Endothelial cell of umbilical vein (primary cell): Measurements from ENCODE around the gene RCOR3.

Source experiments
- CTCF ChIP-seq, 2 donors: IDR thresholded peaks; 1 replicate in 1 of 2; 2 replicates in 1 of 2; pipeline ENCODE4 v1.5.1; 2011; ENCODE audit warnings: low read length in 2 of 2, mild to moderate bottlenecking in 2 of 2, moderate library complexity in 2 of 2, control low read depth in 1 of 2, inconsistent platforms in 1 of 2, low read depth in 1 of 2; ENCODE audit not compliant: insufficient read depth in 1 of 2; ENCODE audit errors: extremely low read depth in 1 of 2
- EZH2 ChIP-seq: IDR thresholded peaks from 2 replicates; pipeline ENCODE4 v1.6.1; 2012; ENCODE audit warnings: borderline replicate concordance, low read depth, mild to moderate bottlenecking, moderate library complexity, low read length, inconsistent platforms; ENCODE audit not compliant: severe bottlenecking
- FOS ChIP-seq: IDR thresholded peaks from 2 replicates; pipeline ENCODE4 v1.6.1; 2011; ENCODE audit warnings: mild to moderate bottlenecking, low read length, moderate library complexity, borderline replicate concordance; ENCODE audit not compliant: insufficient read depth
- GATA2 ChIP-seq: IDR thresholded peaks from 2 replicates; pipeline ENCODE4 v1.7.0; 2011; ENCODE audit warnings: low read depth, mild to moderate bottlenecking, moderate library complexity, mixed read lengths, low read length; ENCODE audit not compliant: insufficient read length, insufficient read depth
- JUN ChIP-seq: IDR thresholded peaks from 2 replicates; pipeline ENCODE4 v1.6.1; 2011; ENCODE audit warnings: borderline replicate concordance, low read depth; ENCODE audit not compliant: insufficient read length, insufficient read depth
- MAX ChIP-seq: IDR thresholded peaks from 2 replicates; pipeline ENCODE4 v1.6.1; 2011; ENCODE audit not compliant: insufficient read depth, insufficient read length
- MYC ChIP-seq: IDR thresholded peaks from one replicate; pipeline ENCODE4 v1.6.1; 2011; ENCODE audit warnings: mild to moderate bottlenecking, low read depth, low read length
- POLR2A ChIP-seq: IDR thresholded peaks from 2 replicates; pipeline ENCODE4 v1.6.1; 2012; ENCODE audit warnings: low read depth, mild to moderate bottlenecking, control low read depth, low read length
- POLR2AphosphoS5 ChIP-seq: IDR thresholded peaks from 2 replicates; pipeline ENCODE4 v1.6.1; 2012; ENCODE audit warnings: low read depth, mild to moderate bottlenecking, control low read depth, low read length, moderate library complexity; ENCODE audit not compliant: insufficient read depth

- no peak for TF ChIP-seq CTCF (IDR thresholded peaks at IDR 0.05; ENCODE audit: extremely low read depth in 1 of 2, insufficient read depth in 1 of 2, low read depth in 1 of 2, low read length in 2 of 2)
- TF ChIP-seq FOS = no peak
- no peak for TF ChIP-seq POLR2A
- TF ChIP-seq EZH2 = no peak
- TF ChIP-seq MYC = no peak
- TF ChIP-seq POLR2AphosphoS5 = no peak
- no peak for TF ChIP-seq MAX
- TF ChIP-seq JUN = no peak
- TF ChIP-seq GATA2 = no peak
Observed at GRCh38 chr1:211259638-211260126, 516 bp downstream of the RCOR3 start.
